OCI-LY3 (cell line): ENCODE data around the gene BCL11A.

Experiments
- CTCF ChIP-seq: fragments of 200-600, 300-600 bp; sonication (generic); IDR thresholded peaks from 2 replicates; pipeline ENCODE4 v1.5.1; 2014; ENCODE audit warnings: antibody characterized with exemption, low read length, low read depth
- EZH2phosphoT487 ChIP-seq: fragments of 200-600 bp; shearing (Covaris generic); IDR thresholded peaks from 2 replicates; pipeline ENCODE4 v1.6.1; 2018; ENCODE audit warnings: antibody characterized with exemption, mixed run types, low read depth

- no peak for TF ChIP-seq CTCF
- no peak for TF ChIP-seq EZH2phosphoT487
Observed at GRCh38 chr2:60520917-60521539, 32.4 kb downstream of the BCL11A start.
